Measurements from ENCODE around the gene GPR63.
A peak's percentile ranks its signal among the peaks of the same experiment; 100 is the strongest.

Gene GPR63

GRCh38 chr6:96876886-96877545 is 39.7 kb upstream of the GPR63 start:
- Histone ChIP-seq H2BK15ac (ENCODE audit: low read depth, poor library complexity, severe bottlenecking) (no peak overlapping the region), H4K91ac (ENCODE audit: low read length) (no peak overlapping the region), H3K4me1 (ENCODE audit: control insufficient read depth, insufficient read depth, low read depth, low read length) (no peaks in the 10 kb centered on the region), H3K4ac (ENCODE audit: low read depth in 1 of 2, low read length in 2 of 2) (no peak overlapping the region), H3K4me2 (ENCODE audit: low read length, poor library complexity, severe bottlenecking) (no peak overlapping the region), H2AK5ac (ENCODE audit: low read length, severe bottlenecking) (no peak overlapping the region), H3K27me3 (ENCODE audit: control insufficient read depth in 1 of 2, insufficient read depth in 1 of 2, low read length in 2 of 2) (no peaks in the 10 kb centered on the region), H2AFZ (ENCODE audit: low read depth, low read length) (no peak overlapping the region), H3K36me3 (ENCODE audit: control insufficient read depth in 1 of 2, insufficient read depth in 2 of 2, low read depth in 1 of 2, low read length in 2 of 2) (no peaks in the 10 kb centered on the region), H3K4me3 (ENCODE audit: insufficient read depth in 1 of 2, low read depth in 1 of 2, low read length in 2 of 2) (no peak overlapping the region), H2BK120ac (ENCODE audit: low read depth, low read length) (no peak overlapping the region), H3K18ac (ENCODE audit: low read depth in 1 of 2, low read length in 2 of 2) (peak overlapping the region in 1 of 2 experiments; percentile 33), H3K23ac (ENCODE audit: low read length in 2 of 2) (no peak overlapping the region), H2BK5ac (ENCODE audit: low read depth, low read length, poor library complexity, severe bottlenecking) (no peak overlapping the region), H3K9me3 (ENCODE audit: control insufficient read depth, low read length) (no peaks in the 10 kb centered on the region), H4K8ac (ENCODE audit: low read length) (no peak overlapping the region), H2BK12ac (ENCODE audit: low read length in 2 of 2) (no peak overlapping the region), H3K14ac (ENCODE audit: low read length in 2 of 2) (no peak overlapping the region), H3K27ac (ENCODE audit: low read length, poor library complexity, severe bottlenecking) (no peak overlapping the region), H3K9ac (ENCODE audit: low read length) (no peak overlapping the region), H3K79me1 (replicated peaks; ENCODE audit: low read length, poor library complexity, severe bottlenecking) (no peaks in the 10 kb centered on the region)
- DNase-seq: no peak
- 97% methylated on average over 5 of the region's 9 CpGs for WGBS

GRCh38 chr6:96872976-96873375 is 35.7 kb upstream of the GPR63 start:
- H3K23ac ChIP-seq (ENCODE audit: low read length in 2 of 2): no peak overlapping the region
- no peak overlapping the region for H2BK120ac ChIP-seq (ENCODE audit: low read depth, low read length)
- no peak overlapping the region for H3K9ac ChIP-seq (ENCODE audit: low read length)
- no peak overlapping the region for H3K27ac ChIP-seq (ENCODE audit: low read length, poor library complexity, severe bottlenecking)
- no peaks in the 10 kb centered on the region for H3K36me3 ChIP-seq (ENCODE audit: control insufficient read depth in 1 of 2, insufficient read depth in 2 of 2, low read depth in 1 of 2, low read length in 2 of 2)
- no peak overlapping the region for H3K4ac ChIP-seq (ENCODE audit: low read depth in 1 of 2, low read length in 2 of 2)
- H4K8ac ChIP-seq (ENCODE audit: low read length): no peak overlapping the region
- no peak overlapping the region for H3K18ac ChIP-seq (ENCODE audit: low read depth in 1 of 2, low read length in 2 of 2)
- no CpG with 5 or more reads among the region's 1 CpG for WGBS
- H2AK5ac ChIP-seq (ENCODE audit: low read length, severe bottlenecking): no peak overlapping the region
- H3K9me3 ChIP-seq (ENCODE audit: control insufficient read depth, low read length): no peaks in the 10 kb centered on the region
- H3K79me1 ChIP-seq (replicated peaks; ENCODE audit: low read length, poor library complexity, severe bottlenecking): no peaks in the 10 kb centered on the region
- no peak overlapping the region for H2BK15ac ChIP-seq (ENCODE audit: low read depth, poor library complexity, severe bottlenecking)
- H3K4me1 ChIP-seq (ENCODE audit: control insufficient read depth, insufficient read depth, low read depth, low read length): no peaks in the 10 kb centered on the region
- no peak overlapping the region for H2BK5ac ChIP-seq (ENCODE audit: low read depth, low read length, poor library complexity, severe bottlenecking)
- H4K91ac ChIP-seq (ENCODE audit: low read length): no peak overlapping the region
- DNase-seq: no peak
- H2AFZ ChIP-seq (ENCODE audit: low read depth, low read length): no peak overlapping the region
- no peak overlapping the region for H2BK12ac ChIP-seq (ENCODE audit: low read length in 2 of 2)
- H3K4me2 ChIP-seq (ENCODE audit: low read length, poor library complexity, severe bottlenecking): no peak overlapping the region
- no peak overlapping the region for H3K14ac ChIP-seq (ENCODE audit: low read length in 2 of 2)
- H3K4me3 ChIP-seq (ENCODE audit: insufficient read depth in 1 of 2, low read depth in 1 of 2, low read length in 2 of 2): no peak overlapping the region
- H3K27me3 ChIP-seq (ENCODE audit: control insufficient read depth in 1 of 2, insufficient read depth in 1 of 2, low read length in 2 of 2): no peaks in the 10 kb centered on the region

- H3K9me3 ChIP-seq (ENCODE audit: control insufficient read depth, low read length): no peaks in the 10 kb centered on the region
- no peak overlapping the region for H2AK5ac ChIP-seq (ENCODE audit: low read length, severe bottlenecking)
- WGBS: 91% methylated on average over 2 of the region's 3 CpGs
- no peak overlapping the region for H4K91ac ChIP-seq (ENCODE audit: low read length)
- H3K4me1 ChIP-seq (ENCODE audit: control insufficient read depth, insufficient read depth, low read depth, low read length): no peaks in the 10 kb centered on the region
- peaks cover 4 to 23% of the 10 kb centered on the region in 2 experiments for H3K27me3 ChIP-seq (ENCODE audit: control insufficient read depth in 1 of 2, insufficient read depth in 1 of 2, low read length in 2 of 2)
- H3K27ac ChIP-seq (ENCODE audit: low read length, poor library complexity, severe bottlenecking): no peak overlapping the region
- H3K18ac ChIP-seq (ENCODE audit: low read depth in 1 of 2, low read length in 2 of 2): no peak overlapping the region
- H3K4me3 ChIP-seq (ENCODE audit: insufficient read depth in 1 of 2, low read depth in 1 of 2, low read length in 2 of 2): no peak overlapping the region
- no peak overlapping the region for H3K23ac ChIP-seq (ENCODE audit: low read length in 2 of 2)
- no peak overlapping the region for H3K4me2 ChIP-seq (ENCODE audit: low read length, poor library complexity, severe bottlenecking)
- H2BK15ac ChIP-seq (ENCODE audit: low read depth, poor library complexity, severe bottlenecking): no peak overlapping the region
- DNase-seq: no peak
- no peak overlapping the region for H3K14ac ChIP-seq (ENCODE audit: low read length in 2 of 2)
- no peak overlapping the region for H2BK120ac ChIP-seq (ENCODE audit: low read depth, low read length)
- no peak overlapping the region for H3K9ac ChIP-seq (ENCODE audit: low read length)
- no peaks in the 10 kb centered on the region for H3K79me1 ChIP-seq (replicated peaks; ENCODE audit: low read length, poor library complexity, severe bottlenecking)
- no peak overlapping the region for H4K8ac ChIP-seq (ENCODE audit: low read length)
- no peak overlapping the region for H3K4ac ChIP-seq (ENCODE audit: low read depth in 1 of 2, low read length in 2 of 2)
- no peak overlapping the region for H2BK5ac ChIP-seq (ENCODE audit: low read depth, low read length, poor library complexity, severe bottlenecking)
- H2BK12ac ChIP-seq (ENCODE audit: low read length in 2 of 2): no peak overlapping the region
- H3K36me3 ChIP-seq (ENCODE audit: control insufficient read depth in 1 of 2, insufficient read depth in 2 of 2, low read depth in 1 of 2, low read length in 2 of 2): no peaks in the 10 kb centered on the region
- H2AFZ ChIP-seq (ENCODE audit: low read depth, low read length): no peak overlapping the region
Measured at GRCh38 chr6:96865055-96865405, 27.8 kb upstream of the GPR63 start.

GRCh38 chr6:96864216-96865054 is 27.2 kb upstream of the GPR63 start:
- Histone ChIP-seq H3K9ac (ENCODE audit: low read length) (no peak overlapping the region), H3K4me3 (ENCODE audit: insufficient read depth in 1 of 2, low read depth in 1 of 2, low read length in 2 of 2) (no peak overlapping the region), H3K27me3 (ENCODE audit: control insufficient read depth in 1 of 2, insufficient read depth in 1 of 2, low read length in 2 of 2) (peaks cover 4 to 23% of the 10 kb centered on the region in 2 experiments), H3K4me2 (ENCODE audit: low read length, poor library complexity, severe bottlenecking) (no peak overlapping the region), H4K8ac (ENCODE audit: low read length) (no peak overlapping the region), H3K18ac (ENCODE audit: low read depth in 1 of 2, low read length in 2 of 2) (no peak overlapping the region), H3K9me3 (ENCODE audit: control insufficient read depth, low read length) (no peaks in the 10 kb centered on the region), H2BK12ac (ENCODE audit: low read length in 2 of 2) (no peak overlapping the region), H3K36me3 (ENCODE audit: control insufficient read depth in 1 of 2, insufficient read depth in 2 of 2, low read depth in 1 of 2, low read length in 2 of 2) (no peaks in the 10 kb centered on the region), H3K79me1 (replicated peaks; ENCODE audit: low read length, poor library complexity, severe bottlenecking) (no peaks in the 10 kb centered on the region), H2AK5ac (ENCODE audit: low read length, severe bottlenecking) (no peak overlapping the region), H2BK5ac (ENCODE audit: low read depth, low read length, poor library complexity, severe bottlenecking) (no peak overlapping the region), H3K4me1 (ENCODE audit: control insufficient read depth, insufficient read depth, low read depth, low read length) (no peaks in the 10 kb centered on the region), H2BK15ac (ENCODE audit: low read depth, poor library complexity, severe bottlenecking) (no peak overlapping the region), H3K23ac (ENCODE audit: low read length in 2 of 2) (no peak overlapping the region), H3K27ac (ENCODE audit: low read length, poor library complexity, severe bottlenecking) (no peak overlapping the region), H2AFZ (ENCODE audit: low read depth, low read length) (no peak overlapping the region), H4K91ac (ENCODE audit: low read length) (no peak overlapping the region), H2BK120ac (ENCODE audit: low read depth, low read length) (no peak overlapping the region), H3K4ac (ENCODE audit: low read depth in 1 of 2, low read length in 2 of 2) (no peak overlapping the region), H3K14ac (ENCODE audit: low read length in 2 of 2) (no peak overlapping the region)
- WGBS: 100% methylated on average over 2 of the region's 3 CpGs
- no peak for DNase-seq
